GM23338 (cell line): ENCODE results near the gene PDE4B. TPM values are rescaled to one million over a fixed set of nuclear protein-coding genes. Genes with fewer than 3 reads are reported as not detected.

Source experiments
- ATAC-seq: fragments of 200-7000 bp; cut with Tn5 transposase; 3 replicates; pipeline ENCODE4 v1.9.1; 2020
- DNase-seq: peaks from one replicate; pipeline ENCODE4 v3.0.0-alpha.2; 2015; ENCODE audit warnings: low spot score
- H2AFZ ChIP-seq: fragments of 200-600 bp; sonication (generic); 2 replicates; pipeline ENCODE4 v1.8.0; 2016; ENCODE audit warnings: antibody characterized with exemption, mild to moderate bottlenecking, moderate library complexity
- H3F3A ChIP-seq: fragments of 200-600 bp; sonication (generic); replicated peaks from 2 replicates; pipeline ENCODE4 v1.8.0; 2017; ENCODE audit warnings: antibody characterized with exemption, mixed run types, low read depth
- H3K27ac ChIP-seq: fragments of 200-600 bp; sonication (generic); 2 replicates; pipeline ENCODE4 v1.6.1; 2016; ENCODE audit warnings: low read depth
- H3K27me3 ChIP-seq: fragments of 200-600 bp; sonication (generic); 2 replicates; pipeline ENCODE4 v1.8.0; 2016; ENCODE audit warnings: mild to moderate bottlenecking, mixed run types, moderate library complexity; ENCODE audit not compliant: insufficient read depth
- H3K36me3 ChIP-seq: fragments of 200-600 bp; sonication (generic); 2 replicates; pipeline ENCODE4 v1.8.0; 2016; ENCODE audit warnings: mild to moderate bottlenecking; ENCODE audit not compliant: insufficient read depth
- H3K4me1 ChIP-seq: fragments of 200-600 bp; sonication (generic); 2 replicates; pipeline ENCODE4 v1.8.0; 2016; ENCODE audit warnings: mild to moderate bottlenecking, moderate library complexity; ENCODE audit not compliant: insufficient read depth
- H3K4me2 ChIP-seq: fragments of 200-600 bp; sonication (generic); 2 replicates; pipeline ENCODE4 v1.7.1; 2017; ENCODE audit warnings: mixed run types
- H3K4me3 ChIP-seq: fragments of 200-600 bp; sonication (generic); 2 replicates; pipeline ENCODE4 v1.6.1; 2016; ENCODE audit warnings: mixed run types
- H3K79me2 ChIP-seq: fragments of 200-600 bp; sonication (generic); replicated peaks from 2 replicates; pipeline ENCODE4 v1.8.0; 2017; ENCODE audit warnings: mild to moderate bottlenecking; ENCODE audit not compliant: insufficient read depth
- H3K9me2 ChIP-seq: fragments of 200-600 bp; sonication (generic); 2 replicates; pipeline ENCODE4 v1.8.0; 2017; ENCODE audit not compliant: insufficient read depth
- H4K20me1 ChIP-seq: fragments of 200-600 bp; sonication (generic); replicated peaks from 2 replicates; pipeline ENCODE4 v1.8.0; 2017; ENCODE audit warnings: mild to moderate bottlenecking; ENCODE audit not compliant: insufficient read depth
- H3K27ac Mint-ChIP-seq: 2 replicates; pipeline ENCODE4 v1.8.0; 2020; ENCODE audit warnings: inconsistent platforms, mild to moderate bottlenecking, moderate library complexity, mixed read lengths
- H3K27me3 Mint-ChIP-seq: 3 replicates; pipeline ENCODE4 v1.8.0; 2022; ENCODE audit warnings: low read depth, mild to moderate bottlenecking, moderate library complexity, mixed read lengths, inconsistent platforms; ENCODE audit not compliant: insufficient read depth, poor library complexity
- H3K36me3 Mint-ChIP-seq: 3 replicates; pipeline ENCODE4 v1.8.0; 2021; ENCODE audit warnings: low read depth, mild to moderate bottlenecking, inconsistent platforms, moderate library complexity, mixed read lengths
- H3K4me1 Mint-ChIP-seq: 3 replicates; pipeline ENCODE4 v1.8.0; 2020; ENCODE audit warnings: mild to moderate bottlenecking, inconsistent platforms, mixed read lengths
- H3K4me3 Mint-ChIP-seq: 3 replicates; pipeline ENCODE4 v1.8.0; 2021; ENCODE audit warnings: moderate library complexity, mild to moderate bottlenecking, inconsistent platforms, mixed read lengths
- H3K9me3 Mint-ChIP-seq: 3 replicates; pipeline ENCODE4 v1.8.0; 2020; ENCODE audit warnings: moderate library complexity, mild to moderate bottlenecking, inconsistent platforms, mixed read lengths
- CREB1 ChIP-seq: fragments of 250-450 bp; sonication (Bioruptor Pico); IDR thresholded peaks from 2 replicates; pipeline ENCODE4 v1.5.0; 2020; ENCODE audit warnings: low read depth, mild to moderate bottlenecking, moderate library complexity
- EZH2 ChIP-seq: fragments of 200-600 bp; sonication (generic); IDR thresholded peaks from one replicate; pipeline ENCODE4 v1.8.0; 2017; ENCODE audit warnings: antibody characterized with exemption, mild to moderate bottlenecking, low read depth; ENCODE audit not compliant: unreplicated experiment
- EZH2phosphoT487 ChIP-seq: fragments of 200-600 bp; sonication (generic); IDR thresholded peaks from one replicate; pipeline ENCODE4 v1.8.1; 2018; ENCODE audit warnings: antibody characterized with exemption; ENCODE audit not compliant: unreplicated experiment
- JUNB ChIP-seq: IDR thresholded peaks from one replicate; pipeline ENCODE4 v1.6.1; 2016; ENCODE audit warnings: antibody characterized with exemption; ENCODE audit not compliant: unreplicated experiment
- POLR2AphosphoS5 ChIP-seq: IDR thresholded peaks from 2 replicates; pipeline ENCODE4 v1.6.1; 2016; ENCODE audit warnings: antibody characterized with exemption, low read depth
- STAT1 ChIP-seq: IDR thresholded peaks from one replicate; pipeline ENCODE4 v1.6.1; 2016; ENCODE audit warnings: antibody characterized with exemption; ENCODE audit not compliant: unreplicated experiment
- ZNF114 ChIP-seq: fragments of 250-450 bp; sonication (Bioruptor Pico); IDR thresholded peaks from 2 replicates; pipeline ENCODE4 v1.5.0; 2020; ENCODE audit warnings: mild to moderate bottlenecking, moderate library complexity
- ZNF331 ChIP-seq: fragments of 250-450 bp; sonication (Bioruptor Pico); IDR thresholded peaks from 2 replicates; pipeline ENCODE4 v1.5.0; 2020; ENCODE audit warnings: low read depth, mild to moderate bottlenecking, moderate library complexity
- polyA plus RNA-seq: library from polyadenylated mRNA; unstranded; fragments of >200 nt; fragmentation: Nextera tagmentation; extraction: Ambion mirVana; gene quantifications from 2 replicates; pipeline ENCODE4 v1.2.1, GENCODE V29; 2016
- total RNA-seq: library from RNA; depleted of rRNA; stranded (reverse); fragments of >200 nt; shearing (Covaris generic); gene quantifications from 2 replicates; pipeline ENCODE4 v1.2.3, GENCODE V29; 2014
- TF ChIP-seq, protein P1 (sequence below): IDR thresholded peaks from one replicate; pipeline ENCODE4 v1.6.1; 2018; ENCODE audit warnings: antibody characterized with exemption; ENCODE audit not compliant: unreplicated experiment
- TF ChIP-seq, protein P2 (sequence below), 2 experiments: fragments of 200-600 bp in 1 of 2; sonication (generic) in 1 of 2; conservative IDR thresholded peaks; 2 replicates each; pipeline versions ENCODE4 v1.5.1 to v1.6.1; 2016 to 2017; ENCODE audit warnings: antibody characterized with exemption in 2 of 2, low read depth in 2 of 2, mild to moderate bottlenecking in 2 of 2, moderate library complexity in 1 of 2
- TF ChIP-seq, protein P3 (sequence below): fragments of 250-450 bp; sonication (Bioruptor Pico); IDR thresholded peaks from 2 replicates; pipeline ENCODE4 v1.5.0; 2020; ENCODE audit warnings: mild to moderate bottlenecking, moderate library complexity
- TF ChIP-seq, protein P4 (sequence below): IDR thresholded peaks from 2 replicates; pipeline ENCODE4 v1.6.1; 2016; ENCODE audit warnings: antibody characterized with exemption

Gene PDE4B
- total and polyA plus RNA-seq, 2 experiments from 2014 or later: 14.0 to 25.6 TPM

DNA sequence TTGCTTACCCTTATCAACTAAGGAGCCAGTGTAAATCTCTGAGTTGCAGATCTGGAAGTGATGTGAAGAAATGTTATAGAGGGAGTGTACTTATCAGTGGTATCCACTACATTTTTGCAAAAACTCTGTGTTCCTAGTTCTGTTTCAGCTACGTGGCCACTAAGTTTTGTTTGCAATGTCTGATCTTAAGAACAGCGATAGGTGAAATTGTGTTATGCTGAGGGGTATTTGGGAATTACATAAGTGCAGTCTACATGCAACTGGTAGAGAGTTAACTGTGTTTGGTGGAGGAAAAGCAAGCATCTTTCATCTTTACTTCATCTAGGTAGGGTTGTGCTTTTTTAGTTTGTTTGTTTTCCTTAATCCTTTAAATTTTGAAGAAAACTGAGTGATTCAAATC lies 542.4 kb downstream of the PDE4B start:
- Histone ChIP-seq H3K9me2 (no peaks in the 10 kb centered on the region; the same call in 1 of the 2 replicates), H3K36me3 (no peaks in the 10 kb centered on the region), H3K27ac (peak overlapping the region; percentile 83; the same call in 1 of the 2 replicates), H3K79me2 (peaks cover 77% of the 10 kb centered on the region), H3K27me3 (no peaks in the 10 kb centered on the region), H3K4me1 (peaks cover 62% of the 10 kb centered on the region), H3K4me3 (peak overlapping the region; percentile 66), H2AFZ (no peak overlapping the region), H3F3A (no peaks in the 10 kb centered on the region; the same call in 1 of the 2 replicates), H4K20me1 (no peaks in the 10 kb centered on the region), H3K4me2 (peak overlapping the region; percentile 83)
- H3K4me3 Mint-ChIP-seq: peak overlapping the region; percentile 17; the same call in 1 of the 3 replicates
- H3K27ac Mint-ChIP-seq: no peak overlapping the region; the same call in 1 of the 2 replicates
- DNase-seq (no peak), ATAC-seq (no peak)
- H3K4me1 Mint-ChIP-seq: peaks cover 65% of the 10 kb centered on the region
- H3K9me3 Mint-ChIP-seq: no peaks in the 10 kb centered on the region
- TF ChIP-seq, protein P1, sequence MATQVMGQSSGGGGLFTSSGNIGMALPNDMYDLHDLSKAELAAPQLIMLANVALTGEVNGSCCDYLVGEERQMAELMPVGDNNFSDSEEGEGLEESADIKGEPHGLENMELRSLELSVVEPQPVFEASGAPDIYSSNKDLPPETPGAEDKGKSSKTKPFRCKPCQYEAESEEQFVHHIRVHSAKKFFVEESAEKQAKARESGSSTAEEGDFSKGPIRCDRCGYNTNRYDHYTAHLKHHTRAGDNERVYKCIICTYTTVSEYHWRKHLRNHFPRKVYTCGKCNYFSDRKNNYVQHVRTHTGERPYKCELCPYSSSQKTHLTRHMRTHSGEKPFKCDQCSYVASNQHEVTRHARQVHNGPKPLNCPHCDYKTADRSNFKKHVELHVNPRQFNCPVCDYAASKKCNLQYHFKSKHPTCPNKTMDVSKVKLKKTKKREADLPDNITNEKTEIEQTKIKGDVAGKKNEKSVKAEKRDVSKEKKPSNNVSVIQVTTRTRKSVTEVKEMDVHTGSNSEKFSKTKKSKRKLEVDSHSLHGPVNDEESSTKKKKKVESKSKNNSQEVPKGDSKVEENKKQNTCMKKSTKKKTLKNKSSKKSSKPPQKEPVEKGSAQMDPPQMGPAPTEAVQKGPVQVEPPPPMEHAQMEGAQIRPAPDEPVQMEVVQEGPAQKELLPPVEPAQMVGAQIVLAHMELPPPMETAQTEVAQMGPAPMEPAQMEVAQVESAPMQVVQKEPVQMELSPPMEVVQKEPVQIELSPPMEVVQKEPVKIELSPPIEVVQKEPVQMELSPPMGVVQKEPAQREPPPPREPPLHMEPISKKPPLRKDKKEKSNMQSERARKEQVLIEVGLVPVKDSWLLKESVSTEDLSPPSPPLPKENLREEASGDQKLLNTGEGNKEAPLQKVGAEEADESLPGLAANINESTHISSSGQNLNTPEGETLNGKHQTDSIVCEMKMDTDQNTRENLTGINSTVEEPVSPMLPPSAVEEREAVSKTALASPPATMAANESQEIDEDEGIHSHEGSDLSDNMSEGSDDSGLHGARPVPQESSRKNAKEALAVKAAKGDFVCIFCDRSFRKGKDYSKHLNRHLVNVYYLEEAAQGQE: no peak
- TF ChIP-seq POLR2AphosphoS5: no peak
- no peak for TF ChIP-seq EZH2
- no peak for TF ChIP-seq ZNF114 (CRISPR knock-in tag)
- TF ChIP-seq STAT1: no peak
- no peak for TF ChIP-seq ZNF331 (CRISPR knock-in tag)
- no peak for TF ChIP-seq JUNB
- TF ChIP-seq, protein P2, sequence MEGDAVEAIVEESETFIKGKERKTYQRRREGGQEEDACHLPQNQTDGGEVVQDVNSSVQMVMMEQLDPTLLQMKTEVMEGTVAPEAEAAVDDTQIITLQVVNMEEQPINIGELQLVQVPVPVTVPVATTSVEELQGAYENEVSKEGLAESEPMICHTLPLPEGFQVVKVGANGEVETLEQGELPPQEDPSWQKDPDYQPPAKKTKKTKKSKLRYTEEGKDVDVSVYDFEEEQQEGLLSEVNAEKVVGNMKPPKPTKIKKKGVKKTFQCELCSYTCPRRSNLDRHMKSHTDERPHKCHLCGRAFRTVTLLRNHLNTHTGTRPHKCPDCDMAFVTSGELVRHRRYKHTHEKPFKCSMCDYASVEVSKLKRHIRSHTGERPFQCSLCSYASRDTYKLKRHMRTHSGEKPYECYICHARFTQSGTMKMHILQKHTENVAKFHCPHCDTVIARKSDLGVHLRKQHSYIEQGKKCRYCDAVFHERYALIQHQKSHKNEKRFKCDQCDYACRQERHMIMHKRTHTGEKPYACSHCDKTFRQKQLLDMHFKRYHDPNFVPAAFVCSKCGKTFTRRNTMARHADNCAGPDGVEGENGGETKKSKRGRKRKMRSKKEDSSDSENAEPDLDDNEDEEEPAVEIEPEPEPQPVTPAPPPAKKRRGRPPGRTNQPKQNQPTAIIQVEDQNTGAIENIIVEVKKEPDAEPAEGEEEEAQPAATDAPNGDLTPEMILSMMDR (conservative IDR thresholded peaks at IDR 0.05; ENCODE audit: low read depth in 2 of 2): no peak
- TF ChIP-seq, protein P3, sequence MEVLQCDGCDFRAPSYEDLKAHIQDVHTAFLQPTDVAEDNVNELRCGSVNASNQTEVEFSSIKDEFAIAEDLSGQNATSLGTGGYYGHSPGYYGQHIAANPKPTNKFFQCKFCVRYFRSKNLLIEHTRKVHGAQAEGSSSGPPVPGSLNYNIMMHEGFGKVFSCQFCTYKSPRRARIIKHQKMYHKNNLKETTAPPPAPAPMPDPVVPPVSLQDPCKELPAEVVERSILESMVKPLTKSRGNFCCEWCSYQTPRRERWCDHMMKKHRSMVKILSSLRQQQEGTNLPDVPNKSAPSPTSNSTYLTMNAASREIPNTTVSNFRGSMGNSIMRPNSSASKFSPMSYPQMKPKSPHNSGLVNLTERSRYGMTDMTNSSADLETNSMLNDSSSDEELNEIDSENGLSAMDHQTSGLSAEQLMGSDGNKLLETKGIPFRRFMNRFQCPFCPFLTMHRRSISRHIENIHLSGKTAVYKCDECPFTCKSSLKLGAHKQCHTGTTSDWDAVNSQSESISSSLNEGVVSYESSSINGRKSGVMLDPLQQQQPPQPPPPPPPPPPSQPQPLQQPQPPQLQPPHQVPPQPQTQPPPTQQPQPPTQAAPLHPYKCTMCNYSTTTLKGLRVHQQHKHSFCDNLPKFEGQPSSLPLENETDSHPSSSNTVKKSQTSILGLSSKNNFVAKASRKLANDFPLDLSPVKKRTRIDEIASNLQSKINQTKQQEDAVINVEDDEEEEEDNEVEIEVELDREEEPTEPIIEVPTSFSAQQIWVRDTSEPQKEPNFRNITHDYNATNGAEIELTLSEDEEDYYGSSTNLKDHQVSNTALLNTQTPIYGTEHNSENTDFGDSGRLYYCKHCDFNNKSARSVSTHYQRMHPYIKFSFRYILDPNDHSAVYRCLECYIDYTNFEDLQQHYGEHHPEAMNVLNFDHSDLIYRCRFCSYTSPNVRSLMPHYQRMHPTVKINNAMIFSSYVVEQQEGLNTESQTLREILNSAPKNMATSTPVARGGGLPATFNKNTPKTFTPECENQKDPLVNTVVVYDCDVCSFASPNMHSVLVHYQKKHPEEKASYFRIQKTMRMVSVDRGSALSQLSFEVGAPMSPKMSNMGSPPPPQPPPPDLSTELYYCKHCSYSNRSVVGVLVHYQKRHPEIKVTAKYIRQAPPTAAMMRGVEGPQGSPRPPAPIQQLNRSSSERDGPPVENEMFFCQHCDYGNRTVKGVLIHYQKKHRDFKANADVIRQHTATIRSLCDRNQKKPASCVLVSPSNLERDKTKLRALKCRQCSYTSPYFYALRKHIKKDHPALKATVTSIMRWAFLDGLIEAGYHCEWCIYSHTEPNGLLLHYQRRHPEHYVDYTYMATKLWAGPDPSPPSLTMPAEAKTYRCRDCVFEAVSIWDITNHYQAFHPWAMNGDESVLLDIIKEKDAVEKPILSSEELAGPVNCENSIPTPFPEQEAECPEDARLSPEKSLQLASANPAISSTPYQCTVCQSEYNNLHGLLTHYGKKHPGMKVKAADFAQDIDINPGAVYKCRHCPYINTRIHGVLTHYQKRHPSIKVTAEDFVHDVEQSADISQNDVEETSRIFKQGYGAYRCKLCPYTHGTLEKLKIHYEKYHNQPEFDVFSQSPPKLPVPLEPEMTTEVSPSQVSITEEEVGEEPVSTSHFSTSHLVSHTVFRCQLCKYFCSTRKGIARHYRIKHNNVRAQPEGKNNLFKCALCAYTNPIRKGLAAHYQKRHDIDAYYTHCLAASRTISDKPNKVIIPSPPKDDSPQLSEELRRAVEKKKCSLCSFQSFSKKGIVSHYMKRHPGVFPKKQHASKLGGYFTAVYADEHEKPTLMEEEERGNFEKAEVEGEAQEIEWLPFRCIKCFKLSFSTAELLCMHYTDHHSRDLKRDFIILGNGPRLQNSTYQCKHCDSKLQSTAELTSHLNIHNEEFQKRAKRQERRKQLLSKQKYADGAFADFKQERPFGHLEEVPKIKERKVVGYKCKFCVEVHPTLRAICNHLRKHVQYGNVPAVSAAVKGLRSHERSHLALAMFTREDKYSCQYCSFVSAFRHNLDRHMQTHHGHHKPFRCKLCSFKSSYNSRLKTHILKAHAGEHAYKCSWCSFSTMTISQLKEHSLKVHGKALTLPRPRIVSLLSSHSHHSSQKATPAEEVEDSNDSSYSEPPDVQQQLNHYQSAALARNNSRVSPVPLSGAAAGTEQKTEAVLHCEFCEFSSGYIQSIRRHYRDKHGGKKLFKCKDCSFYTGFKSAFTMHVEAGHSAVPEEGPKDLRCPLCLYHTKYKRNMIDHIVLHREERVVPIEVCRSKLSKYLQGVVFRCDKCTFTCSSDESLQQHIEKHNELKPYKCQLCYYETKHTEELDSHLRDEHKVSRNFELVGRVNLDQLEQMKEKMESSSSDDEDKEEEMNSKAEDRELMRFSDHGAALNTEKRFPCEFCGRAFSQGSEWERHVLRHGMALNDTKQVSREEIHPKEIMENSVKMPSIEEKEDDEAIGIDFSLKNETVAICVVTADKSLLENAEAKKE (CRISPR knock-in tag): no peak
- TF ChIP-seq EZH2phosphoT487: no peak
- no peak for TF ChIP-seq CREB1 (CRISPR knock-in tag)
- TF ChIP-seq, protein P4, sequence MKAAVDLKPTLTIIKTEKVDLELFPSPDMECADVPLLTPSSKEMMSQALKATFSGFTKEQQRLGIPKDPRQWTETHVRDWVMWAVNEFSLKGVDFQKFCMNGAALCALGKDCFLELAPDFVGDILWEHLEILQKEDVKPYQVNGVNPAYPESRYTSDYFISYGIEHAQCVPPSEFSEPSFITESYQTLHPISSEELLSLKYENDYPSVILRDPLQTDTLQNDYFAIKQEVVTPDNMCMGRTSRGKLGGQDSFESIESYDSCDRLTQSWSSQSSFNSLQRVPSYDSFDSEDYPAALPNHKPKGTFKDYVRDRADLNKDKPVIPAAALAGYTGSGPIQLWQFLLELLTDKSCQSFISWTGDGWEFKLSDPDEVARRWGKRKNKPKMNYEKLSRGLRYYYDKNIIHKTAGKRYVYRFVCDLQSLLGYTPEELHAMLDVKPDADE: no peak
- peaks cover 3% of the 10 kb centered on the region; the same call in 1 of the 3 replicates for H3K36me3 Mint-ChIP-seq
- H3K27me3 Mint-ChIP-seq: peaks cover 3% of the 10 kb centered on the region
